Upper lobe of left lung (tissue), 6 donors: ENCODE results near the gene IGSF8. TPM values are rescaled to one million over a fixed set of nuclear protein-coding genes. Genes with fewer than 3 reads are reported as not detected.

Experiments used
- ATAC-seq, 2 donors: fragments of 200-7000 bp; cut with Tn5 transposase; one replicate each; pipeline ENCODE4 v1.9.1; 2022; ENCODE audit warnings: mild to moderate bottlenecking in 2 of 2, moderate library complexity in 2 of 2; ENCODE audit not compliant: low FRiP score in 2 of 2
- DNase-seq, 2 donors: peaks; one replicate each; pipeline ENCODE4 v3.0.0-alpha.2; 2019 to 2020
- H3K27ac ChIP-seq, 4 donors: fragments of 200-600 bp; sonication (generic); one replicate each; pipeline ENCODE4 v1.5.1; 2016 to 2019
- H3K27me3 ChIP-seq, 4 donors: fragments of 200-600 bp; sonication (generic); one replicate each; pipeline ENCODE4 v1.5.1; 2017 to 2019
- H3K36me3 ChIP-seq, 4 donors: fragments of 200-600 bp; sonication (generic); one replicate each; pipeline ENCODE4 v1.5.1; 2016 to 2019
- H3K4me1 ChIP-seq, 4 donors: fragments of 200-600 bp; sonication (generic); one replicate each; pipeline ENCODE4 v1.5.1; 2018 to 2019
- H3K4me3 ChIP-seq, 4 donors: fragments of 200-600 bp; sonication (generic); one replicate each; pipeline ENCODE4 v1.5.1; 2017 to 2019; ENCODE audit warnings: mild to moderate bottlenecking in 2 of 4, moderate library complexity in 1 of 4
- H3K9me3 ChIP-seq, 4 donors: fragments of 200-600 bp; sonication (generic); one replicate each; pipeline ENCODE4 v1.5.1; 2018 to 2019
- EP300 ChIP-seq, 4 donors: sonication (generic); formaldehyde crosslinking; IDR thresholded peaks; one replicate each; pipeline ENCODE4 v1.5.1; 2017; ENCODE audit warnings: antibody characterized with exemption in 4 of 4, control low read depth in 2 of 4
- POLR2A ChIP-seq, 4 donors: fragments of 450-650 bp; IDR thresholded peaks; one replicate each; pipeline ENCODE4 v1.5.1; 2016 to 2017; ENCODE audit warnings: antibody characterized with exemption in 4 of 4, mild to moderate bottlenecking in 2 of 4
- POLR2AphosphoS5 ChIP-seq, 2 donors: sonication (generic); formaldehyde crosslinking; IDR thresholded peaks; one replicate each; pipeline ENCODE4 v1.5.1; 2017; ENCODE audit warnings: antibody characterized with exemption in 2 of 2
- WGBS, 2 donors: methylation state at CpG; one replicate each; pipeline ENCODE4 v1.1.5; 2017 to 2018; 5-methylcytosine and 5-hydroxymethylcytosine counted together
- total RNA-seq, 6 donors: library from RNA; depleted of rRNA in 4 of 6; stranded (reverse); fragments of >200 nt in 4 of 6; gene quantifications; one replicate each; pipeline versions ENCODE4 v1.1.0 to v1.2.1, GENCODE V29; 2016 to 2021
- TF ChIP-seq, protein P1 (sequence below), 6 experiments: fragments of 450-650 bp in 4 of 6; fragments of 200-600 bp in 2 of 6; sonication (generic) in 2 of 6; IDR thresholded peaks; one replicate each; pipeline ENCODE4 v1.5.1; 2016 to 2019; ENCODE audit warnings: antibody characterized with exemption in 6 of 6
- donor health status: DM: no; HTN: no; CAD: no; lungs with moderate emphysema.
- donor health status: DM: no; HTN: yes; CAD: no; lungs with severe emphysema.

IGSF8 gene
- total RNA-seq, 6 donors from 2014 or later, result 13.6 to 43.8 (median 36.9) TPM

DNA sequence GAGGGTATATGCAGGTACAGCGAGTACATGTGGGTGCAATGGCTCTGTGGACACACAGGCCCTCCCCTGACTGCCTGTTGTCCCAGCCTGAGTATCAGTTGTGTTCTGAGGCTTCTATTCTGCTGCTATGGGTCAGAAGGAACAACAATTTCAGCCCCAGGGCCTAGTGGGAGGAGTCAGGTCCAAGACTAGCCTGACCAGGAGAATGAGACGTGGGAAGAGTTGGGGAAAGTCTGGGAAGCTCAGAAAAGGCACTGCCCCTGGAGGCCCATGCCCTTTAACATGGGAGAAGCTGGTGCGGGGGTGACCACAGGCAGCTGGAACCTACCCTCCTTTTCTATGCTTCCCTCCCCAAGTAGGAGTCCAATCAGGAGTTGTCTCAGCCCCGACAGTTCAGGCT lies 7.7 kb downstream of the IGSF8 start:
- Histone ChIP-seq H3K4me1 (peaks cover 0 to 2% (median 0%) of the 10 kb centered on the region in 4 donors), H3K4me3 (no peak overlapping the region), H3K27ac (no peak overlapping the region), H3K27me3 (no peaks in the 10 kb centered on the region), H3K36me3 (peaks cover 7 to 57% (median 35%) of the 10 kb centered on the region in 4 donors), H3K9me3 (no peaks in the 10 kb centered on the region)
- WGBS, 2 donors, result 96 to 97% methylated on average over 4 of the region's 4 CpGs
- TF ChIP-seq EP300 (IDR thresholded peaks at IDR 0.05) (no peak), POLR2AphosphoS5 (IDR thresholded peaks at IDR 0.05) (no peak), POLR2A (IDR thresholded peaks at IDR 0.05) (no peak)
- TF ChIP-seq, protein P1, sequence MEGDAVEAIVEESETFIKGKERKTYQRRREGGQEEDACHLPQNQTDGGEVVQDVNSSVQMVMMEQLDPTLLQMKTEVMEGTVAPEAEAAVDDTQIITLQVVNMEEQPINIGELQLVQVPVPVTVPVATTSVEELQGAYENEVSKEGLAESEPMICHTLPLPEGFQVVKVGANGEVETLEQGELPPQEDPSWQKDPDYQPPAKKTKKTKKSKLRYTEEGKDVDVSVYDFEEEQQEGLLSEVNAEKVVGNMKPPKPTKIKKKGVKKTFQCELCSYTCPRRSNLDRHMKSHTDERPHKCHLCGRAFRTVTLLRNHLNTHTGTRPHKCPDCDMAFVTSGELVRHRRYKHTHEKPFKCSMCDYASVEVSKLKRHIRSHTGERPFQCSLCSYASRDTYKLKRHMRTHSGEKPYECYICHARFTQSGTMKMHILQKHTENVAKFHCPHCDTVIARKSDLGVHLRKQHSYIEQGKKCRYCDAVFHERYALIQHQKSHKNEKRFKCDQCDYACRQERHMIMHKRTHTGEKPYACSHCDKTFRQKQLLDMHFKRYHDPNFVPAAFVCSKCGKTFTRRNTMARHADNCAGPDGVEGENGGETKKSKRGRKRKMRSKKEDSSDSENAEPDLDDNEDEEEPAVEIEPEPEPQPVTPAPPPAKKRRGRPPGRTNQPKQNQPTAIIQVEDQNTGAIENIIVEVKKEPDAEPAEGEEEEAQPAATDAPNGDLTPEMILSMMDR (IDR thresholded peaks at IDR 0.05), result no peak
- DNase-seq (no peak), ATAC-seq (no peak)

DNA sequence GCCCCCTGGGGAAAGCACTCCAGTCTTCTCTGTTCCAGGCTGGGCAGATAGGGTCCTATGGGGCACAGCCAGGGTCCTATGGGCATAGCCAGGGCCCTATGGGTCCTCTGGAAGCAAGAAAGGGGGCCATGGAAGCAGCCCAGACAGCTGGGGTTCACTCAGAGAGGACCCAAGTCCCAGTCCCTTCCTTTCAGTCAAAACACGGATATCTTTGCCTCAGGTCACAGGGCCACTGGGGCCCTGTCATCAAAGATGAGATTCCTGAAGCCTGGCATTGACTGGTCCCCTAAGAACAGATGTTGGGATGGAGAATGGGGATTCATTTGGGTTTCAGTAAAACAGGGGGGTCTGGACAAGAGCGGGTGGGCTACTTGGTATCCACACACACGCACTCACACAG lies 8.5 kb downstream of the IGSF8 start:
- Histone ChIP-seq H3K9me3 (no peaks in the 10 kb centered on the region), H3K4me1 (no peaks in the 10 kb centered on the region), H3K4me3 (no peak overlapping the region), H3K36me3 (peaks cover 7 to 54% (median 35%) of the 10 kb centered on the region in 4 donors), H3K27me3 (no peaks in the 10 kb centered on the region), H3K27ac (no peak overlapping the region)
- TF ChIP-seq POLR2AphosphoS5 (IDR thresholded peaks at IDR 0.05) (no peak), EP300 (IDR thresholded peaks at IDR 0.05) (no peak), POLR2A (IDR thresholded peaks at IDR 0.05) (no peak)
- TF ChIP-seq, protein P1 (IDR thresholded peaks at IDR 0.05), result no peak
- 78 to 100% methylated on average over 3 of the region's 3 CpGs for WGBS, 2 donors
- DNase-seq (no peak), ATAC-seq (no peak)

DNA sequence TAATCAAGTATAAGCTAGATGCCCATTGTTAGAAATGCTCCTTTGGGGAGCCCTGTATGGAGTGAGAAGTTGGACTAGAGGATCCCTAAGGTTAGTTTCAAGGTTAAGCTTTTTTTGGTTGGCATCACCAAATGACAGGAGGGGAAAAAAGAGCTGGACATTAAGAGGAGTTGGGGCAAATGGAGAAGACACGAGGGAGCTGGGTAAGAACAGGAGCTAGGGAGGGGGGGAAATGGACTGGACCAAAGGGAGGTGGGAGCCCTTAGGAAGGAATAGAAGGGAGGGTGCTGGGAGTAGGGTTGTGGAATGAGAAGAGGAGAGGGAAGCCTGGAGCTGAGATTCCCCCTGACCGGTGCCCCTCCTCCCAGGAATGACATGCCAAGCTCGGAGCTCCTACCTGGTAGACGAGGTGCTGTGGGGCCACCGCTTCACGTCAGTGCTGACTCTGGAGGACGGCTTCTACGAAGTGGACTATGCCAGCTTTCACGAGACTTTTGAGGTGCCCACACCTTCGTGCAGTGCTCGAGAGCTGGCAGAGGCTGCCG lies 11.2 kb downstream of the IGSF8 start:
- TF ChIP-seq POLR2AphosphoS5 (IDR thresholded peaks at IDR 0.05), result no peak
- TF ChIP-seq EP300 (IDR thresholded peaks at IDR 0.05), result no peak
- TF ChIP-seq POLR2A (IDR thresholded peaks at IDR 0.05), result no peak
- TF ChIP-seq, protein P1 (IDR thresholded peaks at IDR 0.05), result no peak
- H3K27ac ChIP-seq, result no peak overlapping the region
- no peak overlapping the region for H3K4me3 ChIP-seq
- peaks cover 0 to 9% (median 8%) of the 10 kb centered on the region in 4 donors for H3K4me1 ChIP-seq
- peaks cover 1 to 32% (median 18%) of the 10 kb centered on the region in 4 donors for H3K36me3 ChIP-seq
- no peak for ATAC-seq
- no peaks in the 10 kb centered on the region for H3K9me3 ChIP-seq
- DNase-seq, result no peak
- H3K27me3 ChIP-seq, result peaks cover 0 to 11% (median 4%) of the 10 kb centered on the region in 4 donors
- WGBS, 2 donors, result 94 to 98% methylated on average over 8 to 12 of the region's 12 CpGs

DNA sequence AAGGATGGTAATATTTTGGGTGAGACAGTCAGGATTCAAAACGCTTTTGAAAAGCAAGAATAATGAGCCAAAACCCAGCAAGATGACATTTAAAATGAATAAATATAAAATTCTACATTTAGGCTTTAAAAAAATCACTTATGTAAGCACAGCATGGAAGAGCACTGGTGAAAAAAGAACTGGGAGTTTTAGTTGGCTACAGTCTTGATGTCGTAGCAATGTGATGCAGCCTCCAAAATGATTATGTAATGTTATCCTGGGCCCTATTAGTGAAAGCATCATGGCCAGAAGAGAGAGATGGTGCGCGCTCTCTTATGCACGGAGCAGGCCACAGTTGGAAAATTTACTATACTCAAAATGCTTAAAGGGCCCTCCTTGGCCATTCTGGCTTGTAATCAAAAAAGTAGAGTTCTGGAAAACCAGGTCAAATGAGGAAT lies 11.9 kb downstream of the IGSF8 start:
- 86 to 88% methylated on average over 5 of the region's 5 CpGs for WGBS, 2 donors
- H3K27ac ChIP-seq, result no peak overlapping the region
- DNase-seq (no peak), ATAC-seq (peak in 1 of 2 donors; percentile 77)
- H3K4me3 ChIP-seq, result no peak overlapping the region
- H3K4me1 ChIP-seq, result peaks cover 0 to 9% (median 8%) of the 10 kb centered on the region in 4 donors
- TF ChIP-seq POLR2A (IDR thresholded peaks at IDR 0.05) (no peak), POLR2AphosphoS5 (IDR thresholded peaks at IDR 0.05) (no peak), EP300 (IDR thresholded peaks at IDR 0.05) (no peak)
- TF ChIP-seq, protein P1 (IDR thresholded peaks at IDR 0.05), result no peak
- H3K27me3 ChIP-seq, result peaks cover 0 to 18% (median 8%) of the 10 kb centered on the region in 4 donors
- no peaks in the 10 kb centered on the region for H3K9me3 ChIP-seq
- H3K36me3 ChIP-seq, result peaks cover 0 to 25% (median 15%) of the 10 kb centered on the region in 4 donors
